Measurements from ENCODE around the gene ADH1C.

ADH1C gene

GRCh38 chr4:99336553-99336952, 16.0 kb downstream of the ADH1C start:
- H3K27ac ChIP-seq: no peak overlapping the region
- no peak for TF ChIP-seq CTCF (IDR thresholded peaks at IDR 0.05; ENCODE audit: low read depth, low read length, missing control alignments)
- no peak overlapping the region for H3K4me3 ChIP-seq (ENCODE audit: low read depth, low read length)
- H3K27me3 ChIP-seq (replicated peaks): no peaks in the 10 kb centered on the region
- DNase-seq: no peak
- in situ Hi-C loops (cut with HindIII; ENCODE audit: low pct_ligation_motif_present, low sequenced_read_pairs): no loop called here
- H3K36me3 ChIP-seq (replicated peaks): no peaks in the 10 kb centered on the region

GRCh38 chr4:99334880-99335279, 17.7 kb downstream of the ADH1C start:
- Histone ChIP-seq H3K27ac (no peak overlapping the region), H3K27me3 (replicated peaks) (no peaks in the 10 kb centered on the region), H3K36me3 (replicated peaks) (no peaks in the 10 kb centered on the region), H3K4me3 (ENCODE audit: low read depth, low read length) (no peak overlapping the region)
- no peak for TF ChIP-seq CTCF (IDR thresholded peaks at IDR 0.05; ENCODE audit: low read depth, low read length, missing control alignments)
- in situ Hi-C loops (cut with HindIII; ENCODE audit: low pct_ligation_motif_present, low sequenced_read_pairs): no loop called here
- no peak for DNase-seq

- in situ Hi-C loops (cut with HindIII; ENCODE audit: low pct_ligation_motif_present, low sequenced_read_pairs): no loop called here
Measured at GRCh38 chr4:99330648-99331047, 21.9 kb downstream of the ADH1C start.

GRCh38 chr4:99329876-99330275, 22.7 kb downstream of the ADH1C start:
- no peak overlapping the region for H3K4me3 ChIP-seq (ENCODE audit: low read depth, low read length)

More at GRCh38 chr4:99330648-99331047, 21.9 kb downstream of the ADH1C start:
- DNase-seq: no peak
- no peaks in the 10 kb centered on the region for H3K36me3 ChIP-seq (replicated peaks)
- no peaks in the 10 kb centered on the region for H3K27me3 ChIP-seq (replicated peaks)
- H3K27ac ChIP-seq: no peak overlapping the region
- no peak for TF ChIP-seq CTCF (IDR thresholded peaks at IDR 0.05; ENCODE audit: low read depth, low read length, missing control alignments)
- no peak overlapping the region for H3K4me3 ChIP-seq (ENCODE audit: low read depth, low read length)

GRCh38 chr4:99324979-99325378, 27.6 kb downstream of the ADH1C start:
- Histone ChIP-seq H3K4me3 (ENCODE audit: low read depth, low read length) (no peak overlapping the region), H3K27me3 (replicated peaks) (no peaks in the 10 kb centered on the region), H3K27ac (no peak overlapping the region), H3K36me3 (replicated peaks) (no peaks in the 10 kb centered on the region)
- peak; percentile 6 for DNase-seq
- no peak for TF ChIP-seq CTCF (IDR thresholded peaks at IDR 0.05; ENCODE audit: low read depth, low read length, missing control alignments)
- in situ Hi-C loops (cut with HindIII; ENCODE audit: low pct_ligation_motif_present, low sequenced_read_pairs): no loop called here

More at GRCh38 chr4:99329876-99330275, 22.7 kb downstream of the ADH1C start:
- H3K27ac ChIP-seq: no peak overlapping the region
- no peak for DNase-seq
- in situ Hi-C loops (cut with HindIII; ENCODE audit: low pct_ligation_motif_present, low sequenced_read_pairs): no loop called here
- no peaks in the 10 kb centered on the region for H3K27me3 ChIP-seq (replicated peaks)
- TF ChIP-seq CTCF (IDR thresholded peaks at IDR 0.05; ENCODE audit: low read depth, low read length, missing control alignments): no peak
- H3K36me3 ChIP-seq (replicated peaks): no peaks in the 10 kb centered on the region

GRCh38 chr4:99324361-99324760, 28.2 kb downstream of the ADH1C start:
- DNase-seq: no peak
- in situ Hi-C loops (cut with HindIII; ENCODE audit: low pct_ligation_motif_present, low sequenced_read_pairs): no loop called here
- Histone ChIP-seq H3K36me3 (replicated peaks) (no peaks in the 10 kb centered on the region), H3K27me3 (replicated peaks) (no peaks in the 10 kb centered on the region), H3K27ac (no peak overlapping the region), H3K4me3 (ENCODE audit: low read depth, low read length) (no peak overlapping the region)
- no peak for TF ChIP-seq CTCF (IDR thresholded peaks at IDR 0.05; ENCODE audit: low read depth, low read length, missing control alignments)
